OCI-LY1 (cell line): ENCODE measurements around the gene KBTBD12.

ENCODE experiments used
- CTCF ChIP-seq: fragments of 200-600 bp; sonication (generic), shearing (Covaris generic); IDR thresholded peaks from 2 replicates; pipeline ENCODE4 v1.5.1; 2017; ENCODE audit warnings: mild to moderate bottlenecking, antibody characterized with exemption, low read length, moderate library complexity, mixed read lengths
- EZH2 ChIP-seq: fragments of 200-600 bp; sonication (generic), shearing (Covaris generic); IDR thresholded peaks from 2 replicates; pipeline ENCODE4 v1.8.0; 2017; ENCODE audit warnings: borderline replicate concordance, mixed run types, mild to moderate bottlenecking, antibody characterized with exemption, low read length, moderate library complexity, mixed read lengths

GRCh38 chr3:127865941-127866340 lies 49.1 kb upstream of the KBTBD12 start:
- TF ChIP-seq CTCF (no peak), EZH2 (no peak)
